ENCODE data around the gene ABCA4. TPM values are rescaled to one million over a fixed set of nuclear protein-coding genes. Genes with fewer than 3 reads are reported as not detected.

ABCA4 gene
- total and polyA plus RNA-seq, 5 donors = 0.06 to 0.19 (median 0.09) TPM; not detected in 2

- DNase-seq = peak; percentile 56 to 81 (median 77)
- peak overlapping the region; percentile 34 for H3K27ac ChIP-seq (ENCODE audit: low read length)
- WGBS = 10% methylated on average over 5 of the region's 5 CpGs
Observed at GRCh38 chr1:94063379-94063778, 57.6 kb downstream of the ABCA4 start.

GRCh38 chr1:94061513-94062443, 59.2 kb downstream of the ABCA4 start:
- intact Hi-C loops (cut with DNase I) = loop anchor here (2.0 to 10.0 kb wide), 4 partner anchors 173 to 275 kb away; partner anchors contain the start of gene ARHGAP29 (in 3 of the 4)
- ATAC-seq (peak; percentile 84 to 89), DNase-seq (peak; percentile 72 to 84 (median 81))
- H3K4me1 ChIP-seq (ENCODE audit: control insufficient read depth, insufficient read depth, low read length) = peaks cover 9% of the 10 kb centered on the region
- H3K27ac ChIP-seq (ENCODE audit: low read length) = no peak overlapping the region
- no peaks in the 10 kb centered on the region for H3K9me3 ChIP-seq (ENCODE audit: control insufficient read depth, low read length)
- no peak overlapping the region for H3K4me3 ChIP-seq (ENCODE audit: low read length)
- 18% methylated on average over 5 of the region's 5 CpGs for WGBS
- H3K27me3 ChIP-seq (ENCODE audit: control insufficient read depth, insufficient read depth) = no peaks in the 10 kb centered on the region

More at GRCh38 chr1:94063379-94063778, 57.6 kb downstream of the ABCA4 start:
- Histone ChIP-seq H3K4me3 (ENCODE audit: low read length) (no peak overlapping the region), H3K27me3 (ENCODE audit: control insufficient read depth, insufficient read depth) (no peaks in the 10 kb centered on the region), H3K9me3 (ENCODE audit: control insufficient read depth, low read length) (no peaks in the 10 kb centered on the region), H3K4me1 (ENCODE audit: control insufficient read depth, insufficient read depth, low read length) (peaks cover 9% of the 10 kb centered on the region)
- ATAC-seq = peak; percentile 66 to 73
- intact Hi-C loops (cut with DNase I) = loop anchor here in 3 of 4 donors (5.0 to 10.0 kb wide), 3 partner anchors 171 to 269 kb away; partner anchors contain the start of gene ARHGAP29 (in 3 of the 3)

DNA sequence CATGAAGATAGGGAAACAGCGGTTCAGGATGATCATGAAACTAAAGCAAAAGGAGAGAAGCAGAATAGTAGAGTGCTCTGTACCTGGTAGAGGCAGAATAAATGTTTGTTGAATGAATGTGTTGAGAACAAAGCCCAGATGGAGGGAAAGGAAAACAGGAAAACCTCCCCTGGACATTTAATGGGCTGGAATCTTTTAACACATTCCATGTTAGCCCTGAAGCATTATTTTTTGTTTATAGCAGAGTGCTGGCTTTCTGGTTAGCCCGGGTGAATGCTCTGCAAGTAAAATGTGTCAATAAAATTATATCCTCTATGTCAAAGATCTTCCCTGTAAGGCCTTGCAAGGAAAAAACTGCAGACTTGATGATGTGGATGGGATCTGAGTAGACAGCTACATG, 60.2 kb downstream of the ABCA4 start:
- Histone ChIP-seq H3K4me3 (ENCODE audit: low read length) (no peak overlapping the region), H3K9me3 (ENCODE audit: control insufficient read depth, low read length) (no peaks in the 10 kb centered on the region), H3K4me1 (ENCODE audit: control insufficient read depth, insufficient read depth, low read length) (peaks cover 9% of the 10 kb centered on the region), H3K27me3 (ENCODE audit: control insufficient read depth, insufficient read depth) (no peaks in the 10 kb centered on the region), H3K27ac (ENCODE audit: low read length) (no peak overlapping the region)
- intact Hi-C loops (cut with DNase I) = loop anchor here (2.0 to 10.0 kb wide), 4 partner anchors 174 to 276 kb away; partner anchors contain the start of gene ARHGAP29 (in 3 of the 4)
- no peak for DNase-seq
- ATAC-seq = no peak
- 78% methylated on average over 2 of the region's 2 CpGs for WGBS

DNA sequence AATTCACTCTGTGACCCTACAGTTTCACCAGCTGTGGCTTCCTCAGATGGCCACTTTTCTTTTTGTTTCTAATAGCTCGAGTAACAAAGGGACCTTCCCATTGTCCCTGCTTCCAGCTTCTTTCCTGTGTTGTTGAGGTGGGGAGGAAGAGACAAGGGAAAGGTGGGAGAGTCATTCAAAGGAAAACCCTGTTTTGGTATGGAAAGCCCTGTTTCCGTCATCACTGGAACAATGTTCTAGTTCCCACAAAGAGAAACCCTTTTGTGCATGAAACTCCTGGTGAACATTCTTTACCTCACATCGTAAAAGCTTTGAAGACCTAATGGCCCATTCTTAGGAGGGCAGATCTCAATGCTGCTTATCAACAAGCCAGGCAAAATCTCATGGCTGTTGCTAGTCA, 62.2 kb downstream of the ABCA4 start:
- no peaks in the 10 kb centered on the region for H3K27me3 ChIP-seq (ENCODE audit: control insufficient read depth, insufficient read depth)
- H3K27ac ChIP-seq (ENCODE audit: low read length) = no peak overlapping the region
- 73% methylated on average over 3 of the region's 3 CpGs for WGBS
- no peak overlapping the region for H3K4me3 ChIP-seq (ENCODE audit: low read length)
- no peaks in the 10 kb centered on the region for H3K9me3 ChIP-seq (ENCODE audit: control insufficient read depth, low read length)
- intact Hi-C loops (cut with DNase I) = loop anchor here in 1 of 4 donors (5.0 kb wide), 1 partner anchor 179 kb away; the partner anchor contains the start of gene ARHGAP29
- DNase-seq = no peak
- ATAC-seq = no peak
- H3K4me1 ChIP-seq (ENCODE audit: control insufficient read depth, insufficient read depth, low read length) = peaks cover 6% of the 10 kb centered on the region

DNA sequence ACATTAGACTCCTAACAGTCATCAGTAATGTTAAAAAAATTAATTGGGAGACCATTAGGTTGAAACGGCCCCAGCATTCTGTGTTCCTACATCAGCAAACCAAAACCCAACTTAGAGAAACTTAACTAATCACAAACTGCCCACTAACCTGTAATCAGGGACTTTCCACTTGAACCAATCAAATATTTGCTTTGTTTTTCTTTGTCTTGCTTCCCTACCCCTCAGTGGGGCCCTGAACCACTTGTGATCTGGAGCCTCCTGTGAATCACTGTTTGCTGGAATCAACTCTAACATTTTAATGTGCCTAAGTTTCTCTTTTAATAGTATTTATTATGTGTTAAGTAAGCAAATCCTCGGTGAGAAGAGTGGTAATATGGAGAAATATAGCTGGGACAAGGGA, 64.0 kb downstream of the ABCA4 start:
- Histone ChIP-seq H3K4me1 (ENCODE audit: control insufficient read depth, insufficient read depth, low read length) (peaks cover 6% of the 10 kb centered on the region), H3K27ac (ENCODE audit: low read length) (no peak overlapping the region), H3K4me3 (ENCODE audit: low read length) (no peak overlapping the region), H3K27me3 (ENCODE audit: control insufficient read depth, insufficient read depth) (no peaks in the 10 kb centered on the region), H3K9me3 (ENCODE audit: control insufficient read depth, low read length) (no peaks in the 10 kb centered on the region)
- DNase-seq = no peak
- no peak for ATAC-seq
- intact Hi-C loops (cut with DNase I) = loop anchor here in 1 of 4 donors (5.0 kb wide), 1 partner anchor 180 kb away; the partner anchor contains the start of gene ARHGAP29
- 92% methylated on average over 2 of the region's 2 CpGs for WGBS

DNA sequence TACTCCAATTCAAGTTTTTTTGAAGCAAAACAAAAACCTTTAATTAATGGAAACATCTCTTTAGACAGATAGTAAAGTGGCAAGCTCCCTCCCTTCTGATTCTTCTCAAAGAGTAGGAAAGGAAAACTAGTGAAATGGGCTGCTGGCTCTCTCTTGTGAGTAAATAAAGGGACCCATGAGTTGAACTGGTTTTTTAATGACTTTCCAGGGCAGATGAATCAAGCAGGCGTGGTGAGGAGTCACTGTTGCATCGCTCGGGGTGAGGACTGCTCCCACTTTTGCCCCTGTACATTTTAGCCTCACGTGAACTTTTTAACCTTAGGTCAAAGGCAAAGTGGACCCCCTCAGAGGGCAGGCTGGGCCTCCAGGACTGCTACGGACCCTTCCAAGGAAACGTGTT, 64.8 kb downstream of the ABCA4 start:
- intact Hi-C loops (cut with DNase I) = loop anchor here in 1 of 4 donors (5.0 kb wide), 1 partner anchor 181 kb away; the partner anchor contains the start of gene ARHGAP29
- Histone ChIP-seq H3K27me3 (ENCODE audit: control insufficient read depth, insufficient read depth) (no peaks in the 10 kb centered on the region), H3K4me3 (ENCODE audit: low read length) (no peak overlapping the region), H3K4me1 (ENCODE audit: control insufficient read depth, insufficient read depth, low read length) (peaks cover 3% of the 10 kb centered on the region), H3K9me3 (ENCODE audit: control insufficient read depth, low read length) (no peaks in the 10 kb centered on the region), H3K27ac (ENCODE audit: low read length) (no peak overlapping the region)
- DNase-seq (no peak), ATAC-seq (no peak)
- 94% methylated on average over 6 of the region's 6 CpGs for WGBS

- intact Hi-C loops (cut with DNase I) = loop anchor here in 1 of 4 donors (5.0 kb wide), 1 partner anchor 182 kb away; the partner anchor contains the start of gene ARHGAP29
- no peak overlapping the region for H3K4me3 ChIP-seq (ENCODE audit: low read length)
- peaks cover 3% of the 10 kb centered on the region for H3K4me1 ChIP-seq (ENCODE audit: control insufficient read depth, insufficient read depth, low read length)
- 76% methylated on average over 5 of the region's 5 CpGs for WGBS
- ATAC-seq (no peak), DNase-seq (no peak)
- no peaks in the 10 kb centered on the region for H3K9me3 ChIP-seq (ENCODE audit: control insufficient read depth, low read length)
- no peaks in the 10 kb centered on the region for H3K27me3 ChIP-seq (ENCODE audit: control insufficient read depth, insufficient read depth)
- H3K27ac ChIP-seq (ENCODE audit: low read length) = no peak overlapping the region
Observed at GRCh38 chr1:94055459-94056122, 65.4 kb downstream of the ABCA4 start.

DNA sequence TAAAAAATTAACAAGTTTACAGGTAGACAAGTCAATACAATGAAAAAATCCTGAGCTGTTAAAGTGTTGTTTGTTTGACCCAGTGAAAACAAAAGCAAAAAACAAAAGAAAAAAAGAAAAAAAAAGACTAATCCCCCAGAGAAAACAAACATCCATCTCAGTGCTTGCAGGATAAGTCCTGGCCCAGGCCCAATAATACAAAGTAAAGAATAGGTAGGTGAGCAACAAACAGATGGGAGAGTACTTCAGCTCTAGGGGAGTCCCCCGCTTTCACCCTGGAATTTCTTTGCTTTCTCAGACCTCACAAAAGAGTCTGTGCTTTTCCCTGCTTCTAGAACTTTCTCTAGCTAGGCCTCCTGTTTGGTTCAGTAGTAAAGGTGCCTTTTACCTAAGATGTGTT, 70.3 kb downstream of the ABCA4 start:
- ATAC-seq (no peak), DNase-seq (no peak)
- WGBS = 82% methylated on average over 1 of the region's 1 CpG
- Histone ChIP-seq H3K4me1 (ENCODE audit: control insufficient read depth, insufficient read depth, low read length) (peaks cover 9% of the 10 kb centered on the region), H3K4me3 (ENCODE audit: low read length) (no peak overlapping the region), H3K27me3 (ENCODE audit: control insufficient read depth, insufficient read depth) (no peaks in the 10 kb centered on the region), H3K27ac (ENCODE audit: low read length) (no peak overlapping the region), H3K9me3 (ENCODE audit: control insufficient read depth, low read length) (no peaks in the 10 kb centered on the region)
- intact Hi-C loops (cut with DNase I) = no loop called here

DNA sequence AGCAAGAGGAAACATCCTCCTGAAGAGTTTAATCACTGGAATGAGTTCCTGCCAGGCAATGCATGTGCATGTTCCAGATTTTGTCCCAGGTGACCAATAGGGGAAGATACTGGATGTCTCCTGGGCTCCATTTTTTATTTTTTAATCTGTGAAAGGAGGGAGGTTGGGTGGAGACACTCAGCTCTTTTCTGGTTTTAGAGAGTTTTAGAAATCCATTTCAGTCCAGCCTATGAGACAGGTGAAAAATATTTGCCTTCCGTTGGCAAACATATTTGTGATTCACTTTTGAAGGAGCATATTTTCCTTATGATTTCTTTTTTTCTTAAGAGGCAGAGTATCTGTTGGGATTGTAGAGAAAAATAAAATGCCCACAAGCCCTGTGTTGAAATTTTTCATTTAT, 70.7 kb downstream of the ABCA4 start:
- Histone ChIP-seq H3K27me3 (ENCODE audit: control insufficient read depth, insufficient read depth) (no peaks in the 10 kb centered on the region), H3K27ac (ENCODE audit: low read length) (no peak overlapping the region), H3K4me3 (ENCODE audit: low read length) (no peak overlapping the region), H3K4me1 (ENCODE audit: control insufficient read depth, insufficient read depth, low read length) (peaks cover 9% of the 10 kb centered on the region), H3K9me3 (ENCODE audit: control insufficient read depth, low read length) (no peaks in the 10 kb centered on the region)
- no peak for DNase-seq
- 79% methylated on average over 1 of the region's 1 CpG for WGBS
- intact Hi-C loops (cut with DNase I) = no loop called here
- ATAC-seq = no peak

DNA sequence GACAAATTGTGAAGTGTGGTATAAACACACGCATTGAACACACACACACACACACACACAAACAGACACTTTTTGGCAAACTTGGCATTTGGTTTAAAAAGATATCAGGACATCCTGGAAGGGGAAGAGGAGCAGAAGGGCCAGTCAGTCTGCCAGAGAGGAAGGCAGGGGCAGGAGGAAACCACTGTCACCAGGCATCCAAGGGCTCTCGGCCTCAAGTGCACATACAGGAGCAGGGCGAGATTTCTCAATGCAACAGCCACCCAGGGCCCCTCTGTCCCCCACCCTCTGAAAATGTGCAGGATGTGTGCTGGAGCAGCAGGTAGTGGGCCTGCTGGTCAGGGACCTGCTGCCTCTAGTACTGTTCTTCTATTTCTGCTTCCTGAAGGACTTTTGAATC, 71.2 kb downstream of the ABCA4 start:
- 66% methylated on average over 3 of the region's 3 CpGs for WGBS
- H3K27me3 ChIP-seq (ENCODE audit: control insufficient read depth, insufficient read depth) = no peaks in the 10 kb centered on the region
- H3K27ac ChIP-seq (ENCODE audit: low read length) = peak overlapping the region; percentile 65
- DNase-seq = no peak
- intact Hi-C loops (cut with DNase I) = loop anchor here in 2 of 4 donors (5.0 to 10.0 kb wide), 4 partner anchors 195 to 415 kb away; no protein-coding TSS in a partner anchor
- peaks cover 12% of the 10 kb centered on the region for H3K4me1 ChIP-seq (ENCODE audit: control insufficient read depth, insufficient read depth, low read length)
- no peak overlapping the region for H3K4me3 ChIP-seq (ENCODE audit: low read length)
- H3K9me3 ChIP-seq (ENCODE audit: control insufficient read depth, low read length) = no peaks in the 10 kb centered on the region
- ATAC-seq = no peak
